H1 (cell line): ENCODE results near the gene DMAC1. TPM values are rescaled to one million over a fixed set of nuclear protein-coding genes. Genes with fewer than 3 reads are reported as not detected.

Experiments
- CTCF ChIA-PET: fragments of 300-600 bp; sonication (Branson Sonifier 250); formaldehyde crosslinking; loops from one replicate; lab custom pipeline; 2021; ENCODE audit not compliant: partially characterized antibody; lab: Charles Lee
- POLR2A ChIA-PET: fragments of 300-600 bp; sonication (Branson Sonifier 250); formaldehyde crosslinking; loops from one replicate; lab custom pipeline; 2021; ENCODE audit warnings: inconsistent platforms; ENCODE audit not compliant: partially characterized antibody; lab: Charles Lee
- DNase-seq, 2 experiments: peaks; one replicate each; pipeline versions ENCODE4 v3.0.0 to v3.0.0-alpha.2; 2010 to 2022; ENCODE audit warnings: low spot score in 2 of 2, low read depth in 1 of 2, mixed read lengths in 1 of 2
- FAIRE-seq: peaks from 2 replicates; lab custom pipeline; 2011; peaks lifted over from hg19 to GRCh38; lab: Jason Lieb, UNC
- H2AFZ ChIP-seq: 2 replicates; pipeline ENCODE4 v1.8.1; 2012; ENCODE audit warnings: low read length, inconsistent platforms
- H2AK5ac ChIP-seq: 2 replicates; pipeline ENCODE4 v1.6.1; 2013; ENCODE audit warnings: low read depth, low read length
- H2BK120ac ChIP-seq: replicated peaks from 2 replicates; pipeline ENCODE3; 2013; ENCODE audit warnings: low read depth, low read length, inconsistent platforms
- H2BK12ac ChIP-seq: 2 replicates; pipeline ENCODE4 v1.6.1; 2013; ENCODE audit warnings: low read depth, low read length
- H2BK15ac ChIP-seq: 2 replicates; pipeline ENCODE4 v1.6.1; 2013; ENCODE audit warnings: low read length
- H2BK20ac ChIP-seq: 2 replicates; pipeline ENCODE4 v1.6.1; 2013; ENCODE audit warnings: low read length
- H2BK5ac ChIP-seq: 2 replicates; pipeline ENCODE4 v1.6.1; 2013; ENCODE audit warnings: low read depth, low read length
- H3K14ac ChIP-seq: 2 replicates; pipeline ENCODE4 v1.6.1; 2013; ENCODE audit warnings: inconsistent platforms; ENCODE audit not compliant: insufficient read length
- H3K18ac ChIP-seq: 2 replicates; pipeline ENCODE4 v1.6.1; 2013; ENCODE audit warnings: low read length; ENCODE audit errors: extremely low read depth
- H3K23ac ChIP-seq: 2 replicates; pipeline ENCODE4 v1.6.1; 2013; ENCODE audit warnings: inconsistent platforms; ENCODE audit not compliant: insufficient read length
- H3K23me2 ChIP-seq: 2 replicates; pipeline ENCODE4 v1.6.1; 2013; ENCODE audit warnings: low read depth, low read length
- H3K27ac ChIP-seq: 2 replicates; pipeline ENCODE4 v1.6.1; 2011; ENCODE audit warnings: low read depth, low read length, inconsistent platforms
- H3K27me3 ChIP-seq, 4 experiments: replicated peaks in 1 of 4; 1 replicate in 1 of 4; 2 replicates in 3 of 4; pipeline versions ENCODE4 v1.6.1 to v1.8.1; 2011 to 2013; ENCODE audit warnings: low read length in 3 of 4, mild to moderate bottlenecking in 3 of 4, inconsistent platforms in 2 of 4, mixed read lengths in 2 of 4, moderate library complexity in 1 of 4; ENCODE audit not compliant: control insufficient read depth in 3 of 4, insufficient read depth in 3 of 4; ENCODE audit errors: extremely low read depth in 1 of 4
- H3K36me3 ChIP-seq, 4 experiments: 2 replicates each; pipeline versions ENCODE4 v1.6.1 to v1.8.1; 2011 to 2013; ENCODE audit warnings: mild to moderate bottlenecking in 4 of 4, low read length in 3 of 4, moderate library complexity in 2 of 4, control low read depth in 1 of 4, inconsistent platforms in 1 of 4; ENCODE audit not compliant: insufficient read depth in 4 of 4, control insufficient read depth in 2 of 4
- H3K4ac ChIP-seq: replicated peaks from 2 replicates; pipeline ENCODE3; 2013; ENCODE audit warnings: low read length, low read depth, mixed read lengths, inconsistent platforms; ENCODE audit not compliant: insufficient read length
- H3K4me1 ChIP-seq, 4 experiments: replicated peaks in 1 of 4; 1 replicate in 1 of 4; 2 replicates in 3 of 4; pipeline versions ENCODE4 v1.6.1 to v1.8.1; 2011 to 2013; ENCODE audit warnings: low read length in 3 of 4, inconsistent platforms in 2 of 4, mixed read lengths in 1 of 4; ENCODE audit not compliant: insufficient read depth in 4 of 4, control insufficient read depth in 3 of 4
- H3K4me2 ChIP-seq, 2 experiments: 2 replicates each; pipeline versions ENCODE4 v1.6.1 to v1.8.1; 2011 to 2013; ENCODE audit warnings: low read depth in 2 of 2, low read length in 2 of 2, control low read depth in 1 of 2, inconsistent platforms in 1 of 2, mild to moderate bottlenecking in 1 of 2; ENCODE audit not compliant: insufficient read depth in 1 of 2
- H3K4me3 ChIP-seq, 4 experiments: fragments of 200-600, 300-600 bp in 1 of 4; sonication (generic), shearing (Covaris generic), sonication (Bioruptor Twin) in 1 of 4; 2 replicates each; pipeline versions ENCODE4 v1.5.1 to v1.8.1; 2011 to 2016; ENCODE audit warnings: low read length in 4 of 4, low read depth in 3 of 4, control low read depth in 2 of 4, inconsistent platforms in 2 of 4, mild to moderate bottlenecking in 2 of 4, mixed read lengths in 1 of 4, moderate library complexity in 1 of 4; ENCODE audit not compliant: insufficient read depth in 2 of 4; ENCODE audit errors: extremely low read depth in 1 of 4
- H3K56ac ChIP-seq: replicated peaks from 2 replicates; pipeline ENCODE3; 2013; ENCODE audit warnings: low read depth, mild to moderate bottlenecking, mixed read lengths, low read length, inconsistent platforms; ENCODE audit not compliant: insufficient read length
- H3K79me1 ChIP-seq: 2 replicates; pipeline ENCODE4 v1.6.1; 2013; ENCODE audit warnings: low read depth, low read length, control low read depth
- H3K79me2 ChIP-seq, 2 experiments: 2 replicates each; pipeline versions ENCODE4 v1.6.1 to v1.8.1; 2012 to 2013; ENCODE audit warnings: low read length in 2 of 2, mild to moderate bottlenecking in 2 of 2, inconsistent platforms in 1 of 2; ENCODE audit not compliant: insufficient read depth in 2 of 2, control insufficient read depth in 1 of 2
- H3K9ac ChIP-seq, 4 experiments: replicated peaks in 1 of 4; 1 replicate in 1 of 4; 2 replicates in 3 of 4; pipeline versions ENCODE4 v1.6.1 to v1.8.1; 2011 to 2013; ENCODE audit warnings: low read depth in 3 of 4, low read length in 3 of 4, control low read depth in 2 of 4, mild to moderate bottlenecking in 2 of 4, moderate library complexity in 2 of 4, inconsistent platforms in 1 of 4; ENCODE audit errors: extremely low read depth in 1 of 4
- H3K9me3 ChIP-seq, 2 experiments: 2 replicates each; pipeline versions ENCODE4 v1.6.1 to v1.8.1; 2012 to 2013; ENCODE audit warnings: mild to moderate bottlenecking in 2 of 2, moderate library complexity in 2 of 2, control low read depth in 1 of 2, inconsistent platforms in 1 of 2, low read depth in 1 of 2, low read length in 1 of 2, mixed read lengths in 1 of 2; ENCODE audit not compliant: insufficient read depth in 2 of 2
- H4K20me1 ChIP-seq, 2 experiments: replicated peaks in 1 of 2; 2 replicates each; pipeline versions ENCODE3 to v1.8.1; 2011 to 2013; ENCODE audit warnings: inconsistent platforms in 2 of 2, low read length in 2 of 2, mild to moderate bottlenecking in 1 of 2; ENCODE audit not compliant: insufficient read depth in 2 of 2, control insufficient read depth in 1 of 2
- H4K5ac ChIP-seq: 2 replicates; pipeline ENCODE4 v1.6.1; 2013; ENCODE audit warnings: low read length, low read depth, mixed read lengths, inconsistent platforms; ENCODE audit not compliant: insufficient read length
- H4K8ac ChIP-seq: 2 replicates; pipeline ENCODE4 v1.8.0; 2013; ENCODE audit warnings: mild to moderate bottlenecking, moderate library complexity, low read length, inconsistent platforms; ENCODE audit not compliant: insufficient read depth; ENCODE audit errors: extremely low read depth
- H4K91ac ChIP-seq: replicated peaks from 2 replicates; pipeline ENCODE3; 2013; ENCODE audit warnings: low read length, mixed read lengths, inconsistent platforms; ENCODE audit not compliant: insufficient read length
- ASH2L ChIP-seq: fragments of 200-600, 300-600 bp; sonication (generic); IDR thresholded peaks from one replicate; pipeline ENCODE4 v1.7.1; 2017; ENCODE audit warnings: low read length
- BCL11A ChIP-seq, 2 experiments: IDR thresholded peaks; one replicate each; pipeline ENCODE4 v1.6.1; 2011; ENCODE audit warnings: low read depth in 2 of 2, low read length in 2 of 2, mild to moderate bottlenecking in 2 of 2
- CBX8 ChIP-seq: fragments of 300-800, 300-1000 bp; sonication (generic); IDR thresholded peaks from 2 replicates; pipeline ENCODE4 v1.7.1; 2016; ENCODE audit warnings: low read depth, low read length, borderline replicate concordance
- CEBPB ChIP-seq: IDR thresholded peaks from 2 replicates; pipeline ENCODE4 v1.6.1; 2012; ENCODE audit warnings: low read depth, low read length
- EZH2 ChIP-seq: fragments of 200-600 bp; sonication (generic); IDR thresholded peaks from 2 replicates; pipeline ENCODE4 v1.7.1; 2012; ENCODE audit warnings: low read depth, mild to moderate bottlenecking, moderate library complexity, low read length, inconsistent platforms; ENCODE audit not compliant: severe bottlenecking
- FOSL1 ChIP-seq: IDR thresholded peaks from 2 replicates; pipeline ENCODE4 v1.6.1; 2011; ENCODE audit warnings: mild to moderate bottlenecking, low read depth, low read length, moderate library complexity; ENCODE audit not compliant: insufficient read depth
- GTF2F1 ChIP-seq: IDR thresholded peaks from 2 replicates; pipeline ENCODE4 v1.6.1; 2012; ENCODE audit warnings: low read depth, low read length, improper control_type of control experiment, borderline replicate concordance
- JUND ChIP-seq: IDR thresholded peaks from 2 replicates; pipeline ENCODE4 v1.6.1; 2011; ENCODE audit warnings: mild to moderate bottlenecking, improper control_type of control experiment, low read length
- KDM1A ChIP-seq: fragments of 200-600, 300-600 bp; sonication (generic); IDR thresholded peaks from 2 replicates; pipeline ENCODE4 v1.7.1; 2016; ENCODE audit warnings: mild to moderate bottlenecking, low read length, borderline replicate concordance
- NRF1 ChIP-seq: IDR thresholded peaks from 2 replicates; pipeline ENCODE4 v1.6.1; 2011; ENCODE audit warnings: mild to moderate bottlenecking, low read depth, low read length, improper control_type of control experiment
- PHF8 ChIP-seq: fragments of 200-600 bp; sonication (generic); conservative IDR thresholded peaks from 2 replicates; pipeline ENCODE4 v1.7.1; 2012; ENCODE audit warnings: low read depth, mild to moderate bottlenecking, inconsistent platforms, low read length, moderate library complexity
- POLR2A ChIP-seq, 2 experiments: IDR thresholded peaks; 1 replicate in 1 of 2; 2 replicates in 1 of 2; pipeline ENCODE4 v1.6.1; 2011; ENCODE audit warnings: low read depth in 2 of 2, low read length in 2 of 2, mild to moderate bottlenecking in 2 of 2; ENCODE audit errors: control extremely low read depth in 1 of 2
- POU5F1 ChIP-seq: IDR thresholded peaks from 2 replicates; pipeline ENCODE4 v1.6.1; 2011; ENCODE audit warnings: low read depth, mild to moderate bottlenecking, low read length, moderate library complexity
- RXRA ChIP-seq: IDR thresholded peaks from 2 replicates; pipeline ENCODE4 v1.6.1; 2011; ENCODE audit warnings: low read depth, mild to moderate bottlenecking, low read length, moderate library complexity; ENCODE audit not compliant: insufficient read depth
- SIX5 ChIP-seq: IDR thresholded peaks from 2 replicates; pipeline ENCODE4 v1.6.1; 2011; ENCODE audit warnings: mild to moderate bottlenecking, low read depth, low read length
- SP4 ChIP-seq: IDR thresholded peaks from 2 replicates; pipeline ENCODE4 v1.6.1; 2012; ENCODE audit warnings: low read length, inconsistent platforms
- YY1 ChIP-seq: IDR thresholded peaks from 2 replicates; pipeline ENCODE4 v1.6.1; 2011; ENCODE audit warnings: low read depth, mild to moderate bottlenecking, low read length
- WGBS, 2 experiments: shearing (Covaris generic) in 1 of 2; methylation state at CpG; one replicate each; pipeline versions ENCODE4 v1.1.6 to v1.1.7; 2013 to 2015; ENCODE audit warnings: low lambda C conversion rate in 2 of 2, mixed read lengths in 2 of 2, inconsistent platforms in 1 of 2, low coverage in 1 of 2, missing lambda C conversion rate in 1 of 2; ENCODE audit not compliant: insufficient replicate concordance in 2 of 2, insufficient coverage in 1 of 2, insufficient read length in 1 of 2; ENCODE audit errors: extremely low coverage in 1 of 2, missing lambda C conversion rate in 1 of 2; 5-methylcytosine and 5-hydroxymethylcytosine counted together
- polyA plus RNA-seq, 7 experiments: library from polyadenylated mRNA; depleted of rRNA in 3 of 7; stranded (reverse) in 5 of 7; unstranded in 2 of 7; fragments of >200 nt in 5 of 7; fragments of 200-250 nt in 2 of 7; gene quantifications; 1 replicate in 5 of 7; 2 replicates in 1 of 7; 4 replicates in 1 of 7; pipeline versions ENCODE4 v1.2.1 to v1.2.3, GENCODE V29; 2011 to 2013; ENCODE audit warnings: missing spikeins in 2 of 7, mixed read lengths in 2 of 7
- total RNA-seq: library from RNA; stranded (reverse); fragmentation: NEBNext Ultra II Directional; extraction: Animal tissue kit (Norgen Biotek cat#: 25700); gene quantifications from 2 replicates; pipeline ENCODE4 v1.2.1, GENCODE V29; 2021

Gene DMAC1
- total and polyA plus RNA-seq, 2 of the 8 experiments (the other 6 are each of a cell fraction or from before 2014, with no cell fraction given), result 30.4 to 89.4 TPM

DNA sequence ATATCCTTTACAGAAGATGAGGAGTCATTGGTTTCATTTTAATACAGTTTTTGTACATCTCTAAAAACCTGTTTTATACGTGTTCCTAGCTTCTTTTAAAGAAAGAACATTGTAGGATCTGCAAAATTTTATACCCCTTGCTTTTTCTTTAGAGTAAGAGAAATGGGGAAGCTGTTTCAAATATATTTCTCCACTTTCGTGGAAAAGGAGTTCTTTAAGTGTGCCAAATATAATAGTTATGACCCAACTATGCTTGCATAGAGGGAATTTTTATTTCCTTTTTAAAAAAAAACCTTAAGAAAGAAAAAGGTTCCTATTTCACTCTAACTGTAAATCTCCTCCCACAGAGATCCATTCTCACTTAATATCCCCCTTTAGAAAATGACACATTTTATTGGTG lies 27.5 kb upstream of the DMAC1 start:
- FAIRE-seq, result no peak
- CTCF ChIA-PET, result interaction anchor here (1.0 kb wide), 1 partner anchor 18 kb away, joined by 3 read pairs; no protein-coding TSS in a partner anchor
- no peaks in the 10 kb centered on the region for H3K79me2 ChIP-seq
- TF ChIP-seq EZH2 (no peak), SP4 (no peak), JUND (no peak), ASH2L (no peak), POLR2A (IDR thresholded peaks at IDR 0.05; ENCODE audit: control extremely low read depth in 1 of 2, low read depth in 2 of 2, low read length in 2 of 2) (no peak), POU5F1 (no peak), FOSL1 (no peak), KDM1A (no peak), BCL11A (IDR thresholded peaks at IDR 0.05; ENCODE audit: low read depth in 2 of 2, low read length in 2 of 2) (no peak), YY1 (no peak), CBX8 (no peak), RXRA (no peak), SIX5 (no peak), PHF8 (no peak), CEBPB (no peak), GTF2F1 (no peak), NRF1 (no peak)

More for the DNA sequence above, 27.5 kb upstream of the DMAC1 start:
- Histone ChIP-seq H3K27me3 (no peaks in the 10 kb centered on the region), H4K20me1 (no peaks in the 10 kb centered on the region), H3K18ac (no peak overlapping the region), H3K9me3 (no peaks in the 10 kb centered on the region), H2AK5ac (no peak overlapping the region), H3K4me1 (no peaks in the 10 kb centered on the region), H3K9ac (no peak overlapping the region), H4K8ac (no peak overlapping the region), H3K23ac (no peak overlapping the region), H2BK12ac (no peak overlapping the region), H3K23me2 (no peaks in the 10 kb centered on the region), H2AFZ (no peak overlapping the region), H3K27ac (no peak overlapping the region), H2BK5ac (no peak overlapping the region), H3K79me1 (no peaks in the 10 kb centered on the region), H4K91ac (no peak overlapping the region), H3K14ac (no peak overlapping the region), H3K36me3 (no peaks in the 10 kb centered on the region), H3K4ac (no peak overlapping the region), H3K56ac (no peak overlapping the region), H3K4me2 (no peak overlapping the region), H2BK20ac (no peak overlapping the region), H2BK15ac (no peak overlapping the region), H2BK120ac (no peak overlapping the region), H4K5ac (no peak overlapping the region), H3K4me3 (no peak overlapping the region)
- 84% methylated on average over 2 of the region's 2 CpGs; no CpG with 5 or more reads in 1 of the 2 experiments for WGBS, 2 experiments
- POLR2A ChIA-PET, result no interaction called here
- no peak for DNase-seq
